ENCODE data around the gene IKZF2.

Gene IKZF2

GRCh38 chr2:212953170-212953920, 198.1 kb downstream of the IKZF2 start:
- no peak for DNase-seq

- DNase-seq: no peak
These were observed 201.6 kb downstream of the IKZF2 start for GRCh38 chr2:212949786-212950185.
